Loucy (cell line): Measurements from ENCODE around the gene EFNA5.

Experiments
- EZH2phosphoT487 ChIP-seq: fragments of 200-600 bp; IDR thresholded peaks from 2 replicates; pipeline ENCODE4 v1.6.1; 2018; ENCODE audit warnings: antibody characterized with exemption, mild to moderate bottlenecking, moderate library complexity, borderline replicate concordance
- TF ChIP-seq, protein P1 (sequence below): fragments of 200-600 bp; sonication (generic); conservative IDR thresholded peaks from 2 replicates; pipeline ENCODE4 v1.5.1; 2014; ENCODE audit warnings: mild to moderate bottlenecking, antibody characterized with exemption, low read length

DNA sequence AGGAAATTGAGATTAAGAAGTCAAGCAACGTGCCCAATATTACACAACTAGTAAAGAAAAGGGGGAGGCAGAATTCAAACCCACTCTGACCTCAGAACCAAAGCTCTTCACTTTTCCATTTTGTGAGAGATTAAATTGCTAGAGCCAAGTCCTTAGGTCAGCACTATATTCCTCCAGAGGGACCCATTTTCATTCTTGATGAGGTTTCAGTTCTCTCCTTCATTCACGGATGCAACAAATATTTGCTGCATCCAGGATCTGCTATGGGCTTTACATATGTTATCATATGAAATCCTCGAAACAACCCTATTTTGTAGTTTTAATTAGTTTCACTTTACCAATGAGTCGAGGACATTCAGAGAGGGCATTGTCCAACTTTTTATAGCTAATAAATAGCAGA is 239.2 kb downstream of the EFNA5 start:
- TF ChIP-seq, protein P1, sequence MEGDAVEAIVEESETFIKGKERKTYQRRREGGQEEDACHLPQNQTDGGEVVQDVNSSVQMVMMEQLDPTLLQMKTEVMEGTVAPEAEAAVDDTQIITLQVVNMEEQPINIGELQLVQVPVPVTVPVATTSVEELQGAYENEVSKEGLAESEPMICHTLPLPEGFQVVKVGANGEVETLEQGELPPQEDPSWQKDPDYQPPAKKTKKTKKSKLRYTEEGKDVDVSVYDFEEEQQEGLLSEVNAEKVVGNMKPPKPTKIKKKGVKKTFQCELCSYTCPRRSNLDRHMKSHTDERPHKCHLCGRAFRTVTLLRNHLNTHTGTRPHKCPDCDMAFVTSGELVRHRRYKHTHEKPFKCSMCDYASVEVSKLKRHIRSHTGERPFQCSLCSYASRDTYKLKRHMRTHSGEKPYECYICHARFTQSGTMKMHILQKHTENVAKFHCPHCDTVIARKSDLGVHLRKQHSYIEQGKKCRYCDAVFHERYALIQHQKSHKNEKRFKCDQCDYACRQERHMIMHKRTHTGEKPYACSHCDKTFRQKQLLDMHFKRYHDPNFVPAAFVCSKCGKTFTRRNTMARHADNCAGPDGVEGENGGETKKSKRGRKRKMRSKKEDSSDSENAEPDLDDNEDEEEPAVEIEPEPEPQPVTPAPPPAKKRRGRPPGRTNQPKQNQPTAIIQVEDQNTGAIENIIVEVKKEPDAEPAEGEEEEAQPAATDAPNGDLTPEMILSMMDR = no peak
- TF ChIP-seq EZH2phosphoT487 = no peak
